ENCODE results near the gene HIGD1A. TPM values are rescaled to one million over a fixed set of nuclear protein-coding genes. Genes with fewer than 3 reads are reported as not detected.

Gene HIGD1A
- polyA plus RNA-seq, 1 donor from 2014 or later, result 350 TPM

GRCh38 chr3:42752961-42753360 is 51.3 kb downstream of the HIGD1A start:
- H4K20me1 ChIP-seq (ENCODE audit: insufficient read depth), result no peaks in the 10 kb centered on the region
- no peaks in the 10 kb centered on the region for H3K36me3 ChIP-seq (ENCODE audit: insufficient read depth, low read length)
- H3K27me3 ChIP-seq (ENCODE audit: insufficient read depth, low read depth, low read length), result no peaks in the 10 kb centered on the region
- no peak overlapping the region for H3K9ac ChIP-seq (ENCODE audit: low read length)
- H3K27ac ChIP-seq (ENCODE audit: low read length), result no peak overlapping the region
- no peak overlapping the region for H2AFZ ChIP-seq (ENCODE audit: low read depth, low read length)
- H3F3A ChIP-seq (ENCODE audit: insufficient read depth, low read length, poor library complexity, severe bottlenecking), result no peaks in the 10 kb centered on the region
- no peaks in the 10 kb centered on the region for H3K9me2 ChIP-seq (ENCODE audit: insufficient read depth, low read length)
- H3K4me3 ChIP-seq (ENCODE audit: low read length), result no peak overlapping the region
- TF ChIP-seq CTCF (IDR thresholded peaks at IDR 0.05; ENCODE audit: poor library complexity, severe bottlenecking) (no peak), POLR2AphosphoS5 (IDR thresholded peaks at IDR 0.05) (no peak), REST (IDR thresholded peaks at IDR 0.05; ENCODE audit: borderline replicate concordance) (no peak), MXI1 (conservative IDR thresholded peaks at IDR 0.05; ENCODE audit: poor library complexity, severe bottlenecking) (no peak)
- no peak overlapping the region for H3K4me2 ChIP-seq (ENCODE audit: low read length)
- no peaks in the 10 kb centered on the region for H3K79me2 ChIP-seq (replicated peaks; ENCODE audit: insufficient read depth, low read length)
- H3K9me3 ChIP-seq (ENCODE audit: low read length), result no peaks in the 10 kb centered on the region

GRCh38 chr3:42752441-42752840 is 51.8 kb downstream of the HIGD1A start:
- H3K4me3 ChIP-seq (ENCODE audit: low read length), result no peak overlapping the region
- H3K9ac ChIP-seq (ENCODE audit: low read length), result no peak overlapping the region
- no peaks in the 10 kb centered on the region for H3K9me3 ChIP-seq (ENCODE audit: low read length)
- no peak overlapping the region for H3K4me2 ChIP-seq (ENCODE audit: low read length)
- no peak overlapping the region for H2AFZ ChIP-seq (ENCODE audit: low read depth, low read length)
- H3K27ac ChIP-seq (ENCODE audit: low read length), result no peak overlapping the region
- H3K79me2 ChIP-seq (replicated peaks; ENCODE audit: insufficient read depth, low read length), result no peaks in the 10 kb centered on the region
- no peaks in the 10 kb centered on the region for H3F3A ChIP-seq (ENCODE audit: insufficient read depth, low read length, poor library complexity, severe bottlenecking)
- no peaks in the 10 kb centered on the region for H3K9me2 ChIP-seq (ENCODE audit: insufficient read depth, low read length)
- H4K20me1 ChIP-seq (ENCODE audit: insufficient read depth), result no peaks in the 10 kb centered on the region
- TF ChIP-seq CTCF (IDR thresholded peaks at IDR 0.05; ENCODE audit: poor library complexity, severe bottlenecking), result no peak
- TF ChIP-seq SMC3 (conservative IDR thresholded peaks at IDR 0.05; ENCODE audit: poor library complexity), result no peak
- TF ChIP-seq MXI1 (conservative IDR thresholded peaks at IDR 0.05; ENCODE audit: poor library complexity, severe bottlenecking), result no peak
- no peak for TF ChIP-seq POLR2AphosphoS5 (IDR thresholded peaks at IDR 0.05)
- TF ChIP-seq EZH2 (IDR thresholded peaks at IDR 0.05; ENCODE audit: borderline replicate concordance, insufficient read depth, low read length, poor library complexity, severe bottlenecking), result no peak
- no peak for TF ChIP-seq RAD21 (conservative IDR thresholded peaks at IDR 0.05)
- no peak for TF ChIP-seq REST (IDR thresholded peaks at IDR 0.05; ENCODE audit: borderline replicate concordance)
- no peak for TF ChIP-seq EP300 (conservative IDR thresholded peaks at IDR 0.05; ENCODE audit: poor library complexity, severe bottlenecking)
- TF ChIP-seq TAF1 (IDR thresholded peaks at IDR 0.05; ENCODE audit: low read depth), result no peak
- H3K27me3 ChIP-seq (ENCODE audit: insufficient read depth, low read depth, low read length), result no peaks in the 10 kb centered on the region
- H3K36me3 ChIP-seq (ENCODE audit: insufficient read depth, low read length), result no peaks in the 10 kb centered on the region

Data from neural cell (in vitro differentiated cells).